Natural killer cell (primary cell): ENCODE results near the gene C4BPA. TPM values are rescaled to one million over a fixed set of nuclear protein-coding genes. Genes with fewer than 3 reads are reported as not detected.

Source experiments
- ATAC-seq, 3 donors: fragments of 150-1000 bp in 2 of 3; fragments of 200-7000 bp in 1 of 3; cut with Tn5 transposase; 1 replicate in 1 of 3; 2 replicates in 2 of 3; pipeline ENCODE4 v1.10.0; 2021; ENCODE audit warnings: mild to moderate bottlenecking in 2 of 3, moderate library complexity in 2 of 3
- DNase-seq, 2 donors: peaks; one replicate each; pipeline versions ENCODE4 v3.0.0 to v3.0.0-alpha.2; 2013 to 2021; ENCODE audit warnings: mixed read lengths in 1 of 2
- H3K27ac ChIP-seq: one replicate; pipeline ENCODE4 v1.5.1; 2013; ENCODE audit warnings: mild to moderate bottlenecking, low read length
- H3K27me3 ChIP-seq: one replicate; pipeline ENCODE4 v1.6.1; 2013; ENCODE audit warnings: low read length; ENCODE audit not compliant: control insufficient read depth, insufficient read depth
- H3K36me3 ChIP-seq: one replicate; pipeline ENCODE4 v1.6.1; 2013; ENCODE audit warnings: low read length; ENCODE audit not compliant: control insufficient read depth, insufficient read depth
- H3K4me1 ChIP-seq: one replicate; pipeline ENCODE4 v1.6.1; 2013; ENCODE audit warnings: low read length; ENCODE audit not compliant: control insufficient read depth, insufficient read depth
- H3K4me3 ChIP-seq: one replicate; pipeline ENCODE4 v1.5.1; 2013; ENCODE audit warnings: low read length
- H3K9me3 ChIP-seq: one replicate; pipeline ENCODE4 v1.6.1; 2013; ENCODE audit warnings: low read length; ENCODE audit not compliant: control insufficient read depth, insufficient read depth
- H3K27ac Mint-ChIP-seq, 2 donors: one replicate each; pipeline ENCODE4 v1.8.0; 2022; ENCODE audit warnings: mild to moderate bottlenecking in 2 of 2, mixed read lengths in 2 of 2, moderate library complexity in 1 of 2
- H3K27me3 Mint-ChIP-seq, 2 donors: one replicate each; pipeline ENCODE4 v1.8.0; 2022; ENCODE audit warnings: low read depth in 2 of 2, mixed read lengths in 2 of 2
- H3K36me3 Mint-ChIP-seq: one replicate; pipeline ENCODE4 v1.8.0; 2022; ENCODE audit warnings: mixed read lengths
- H3K4me1 Mint-ChIP-seq, 2 donors: one replicate each; pipeline ENCODE4 v1.8.0; 2022; ENCODE audit warnings: mixed read lengths in 2 of 2
- H3K4me3 Mint-ChIP-seq: one replicate; pipeline ENCODE4 v1.8.0; 2022; ENCODE audit warnings: mild to moderate bottlenecking, moderate library complexity, mixed read lengths
- H3K9me3 Mint-ChIP-seq, 2 donors: one replicate each; pipeline ENCODE4 v1.8.0; 2022; ENCODE audit warnings: mixed read lengths in 2 of 2
- WGBS: methylation state at CpG from one replicate; pipeline ENCODE4 v1.1.7; 2013; ENCODE audit warnings: missing lambda C conversion rate; ENCODE audit not compliant: insufficient coverage; 5-methylcytosine and 5-hydroxymethylcytosine counted together
- intact Hi-C: fragments of 100-400 bp; cut with micrococcal nuclease; formaldehyde crosslinking; loops from one replicate; pipeline ENCODE4 v1.14.2; 2022
- total RNA-seq, 4 donors: library from RNA; stranded (reverse); fragments of 120-200 nt in 1 of 4; gene quantifications; one replicate each; pipeline versions ENCODE4 v1.2.3 to v1.2.4, GENCODE V29; 2013 to 2022
- TF ChIP-seq, protein P1 (sequence below): fragments of 200-600 bp; IDR thresholded peaks from one replicate; pipeline ENCODE4 v1.8.0; 2022; ENCODE audit warnings: antibody characterized with exemption

Gene C4BPA
- total RNA-seq, 3 donors from 2014 or later (not counting 1 experiment from before 2014, with no cell fraction given), result not detected

DNA sequence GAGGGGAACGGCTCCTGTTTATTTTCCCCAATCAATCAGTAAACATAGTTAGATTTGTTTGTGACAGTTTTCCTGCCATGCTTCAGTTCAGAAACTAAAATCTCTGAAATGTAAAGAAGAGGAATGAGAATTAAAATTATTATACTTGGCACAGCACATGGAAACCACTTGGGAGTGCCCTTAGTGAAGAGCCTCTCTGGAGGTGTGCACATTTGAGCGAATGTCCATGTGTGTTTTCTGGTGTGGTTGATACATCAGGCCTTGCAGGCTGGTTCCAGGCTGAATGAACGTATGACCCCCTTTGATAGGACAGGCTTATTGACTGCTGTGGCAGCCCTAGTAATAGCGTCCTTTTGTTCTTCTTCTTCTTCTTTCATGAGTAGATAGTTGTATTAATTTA lies 27.1 kb downstream of the C4BPA start:
- no peaks in the 10 kb centered on the region for H3K36me3 ChIP-seq
- intact Hi-C loops, result no loop called here
- no peak for ATAC-seq
- Mint-ChIP-seq H3K27ac (no peak overlapping the region), H3K9me3 (peaks cover 8 to 14% of the 10 kb centered on the region in 2 donors), H3K36me3 (peaks cover 19% of the 10 kb centered on the region), H3K4me1 (no peaks in the 10 kb centered on the region), H3K27me3 (peaks cover 6 to 9% of the 10 kb centered on the region in 2 donors), H3K4me3 (no peak overlapping the region)
- TF ChIP-seq, protein P1, sequence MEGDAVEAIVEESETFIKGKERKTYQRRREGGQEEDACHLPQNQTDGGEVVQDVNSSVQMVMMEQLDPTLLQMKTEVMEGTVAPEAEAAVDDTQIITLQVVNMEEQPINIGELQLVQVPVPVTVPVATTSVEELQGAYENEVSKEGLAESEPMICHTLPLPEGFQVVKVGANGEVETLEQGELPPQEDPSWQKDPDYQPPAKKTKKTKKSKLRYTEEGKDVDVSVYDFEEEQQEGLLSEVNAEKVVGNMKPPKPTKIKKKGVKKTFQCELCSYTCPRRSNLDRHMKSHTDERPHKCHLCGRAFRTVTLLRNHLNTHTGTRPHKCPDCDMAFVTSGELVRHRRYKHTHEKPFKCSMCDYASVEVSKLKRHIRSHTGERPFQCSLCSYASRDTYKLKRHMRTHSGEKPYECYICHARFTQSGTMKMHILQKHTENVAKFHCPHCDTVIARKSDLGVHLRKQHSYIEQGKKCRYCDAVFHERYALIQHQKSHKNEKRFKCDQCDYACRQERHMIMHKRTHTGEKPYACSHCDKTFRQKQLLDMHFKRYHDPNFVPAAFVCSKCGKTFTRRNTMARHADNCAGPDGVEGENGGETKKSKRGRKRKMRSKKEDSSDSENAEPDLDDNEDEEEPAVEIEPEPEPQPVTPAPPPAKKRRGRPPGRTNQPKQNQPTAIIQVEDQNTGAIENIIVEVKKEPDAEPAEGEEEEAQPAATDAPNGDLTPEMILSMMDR, result no peak
- no peak for DNase-seq
- H3K9me3 ChIP-seq, result peaks cover 9% of the 10 kb centered on the region
- WGBS, result 93% methylated on average over 2 of the region's 4 CpGs
- no peaks in the 10 kb centered on the region for H3K27me3 ChIP-seq
- H3K27ac ChIP-seq, result no peak overlapping the region
- no peak overlapping the region for H3K4me3 ChIP-seq
- no peaks in the 10 kb centered on the region for H3K4me1 ChIP-seq

DNA sequence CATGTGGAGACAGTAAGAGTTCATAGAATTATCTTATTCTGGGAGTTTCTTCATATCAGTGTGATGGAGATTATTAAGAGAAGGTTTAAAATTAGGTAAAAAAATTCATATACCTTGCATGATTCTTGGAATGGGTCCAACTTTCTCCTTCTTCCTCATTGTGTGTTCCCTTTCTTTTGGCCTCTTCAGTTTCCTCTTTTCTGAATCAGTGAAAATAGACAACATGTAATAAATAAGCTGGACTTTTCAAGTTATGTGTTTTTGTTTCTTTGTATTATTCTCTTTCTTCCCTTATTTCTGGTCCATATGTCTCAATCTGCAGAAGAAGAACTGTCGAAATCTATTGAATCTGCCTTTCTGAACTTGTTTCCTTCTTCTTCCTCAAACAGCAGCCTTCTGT lies 30.5 kb downstream of the C4BPA start:
- H3K27ac Mint-ChIP-seq, result no peak overlapping the region
- H3K27ac ChIP-seq, result no peak overlapping the region
- WGBS, result 74% methylated on average over 1 of the region's 1 CpG
- peaks cover 0 to 12% of the 10 kb centered on the region in 2 donors for H3K27me3 Mint-ChIP-seq
- H3K4me1 ChIP-seq, result no peaks in the 10 kb centered on the region
- no peak for DNase-seq
- ATAC-seq, result no peak
- H3K4me1 Mint-ChIP-seq, result no peaks in the 10 kb centered on the region
- intact Hi-C loops, result no loop called here
- H3K27me3 ChIP-seq, result no peaks in the 10 kb centered on the region
- peaks cover 2% of the 10 kb centered on the region for H3K36me3 Mint-ChIP-seq
- no peak overlapping the region for H3K4me3 ChIP-seq
- H3K36me3 ChIP-seq, result no peaks in the 10 kb centered on the region
- no peaks in the 10 kb centered on the region for H3K9me3 ChIP-seq
- no peak overlapping the region for H3K4me3 Mint-ChIP-seq
- TF ChIP-seq, protein P1, result no peak
- H3K9me3 Mint-ChIP-seq, result peaks cover 0 to 2% of the 10 kb centered on the region in 2 donors

DNA sequence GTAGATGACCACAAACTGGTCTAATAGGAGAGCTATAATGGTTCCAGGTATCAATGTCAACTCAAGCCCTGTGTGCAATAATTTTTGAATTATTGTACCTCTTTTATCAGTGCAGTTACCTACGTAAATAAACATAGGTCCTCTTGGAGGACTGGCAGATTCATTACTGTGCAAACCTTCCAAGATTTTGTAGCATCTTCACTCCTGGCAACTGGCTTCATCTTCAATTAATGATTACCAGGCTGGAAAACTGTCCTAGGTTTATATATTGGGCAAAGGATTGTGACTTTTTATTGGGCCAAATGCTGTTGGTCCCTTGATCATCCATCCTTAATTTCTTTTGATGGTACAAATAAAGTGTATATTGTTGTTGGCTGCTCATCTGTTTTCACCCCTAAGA lies 35.6 kb downstream of the C4BPA start:
- Mint-ChIP-seq H3K4me1 (no peaks in the 10 kb centered on the region), H3K27ac (no peak overlapping the region), H3K9me3 (no peaks in the 10 kb centered on the region), H3K36me3 (no peaks in the 10 kb centered on the region), H3K27me3 (peaks cover 10 to 11% of the 10 kb centered on the region in 2 donors), H3K4me3 (no peak overlapping the region)
- Histone ChIP-seq H3K36me3 (no peaks in the 10 kb centered on the region), H3K9me3 (no peaks in the 10 kb centered on the region), H3K27me3 (no peaks in the 10 kb centered on the region), H3K4me3 (no peak overlapping the region), H3K4me1 (no peaks in the 10 kb centered on the region), H3K27ac (no peak overlapping the region)
- TF ChIP-seq, protein P1, result no peak
- intact Hi-C loops, result no loop called here
- DNase-seq (no peak), ATAC-seq (no peak)
- WGBS, result 100% methylated on average over 1 of the region's 1 CpG

DNA sequence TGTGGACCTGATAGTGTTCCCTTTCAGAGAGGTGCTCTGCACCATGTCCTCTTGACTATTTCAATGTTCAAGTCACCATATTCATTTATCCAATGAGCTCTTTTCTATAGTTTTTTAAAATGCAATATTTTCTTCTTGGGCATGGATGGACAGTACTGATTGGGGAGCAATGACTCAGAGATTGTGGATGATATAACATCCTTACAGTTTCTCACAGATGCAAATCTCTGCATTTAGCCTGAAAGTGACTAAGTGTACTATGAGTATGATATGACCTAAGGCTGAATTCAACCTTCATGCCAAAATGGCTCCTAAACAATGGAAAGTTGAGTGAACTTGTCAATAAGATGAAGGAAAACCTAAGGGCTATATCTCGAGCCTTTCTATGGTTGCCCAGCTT lies 36.5 kb downstream of the C4BPA start:
- no peak for ATAC-seq

More for the DNA sequence above, 36.5 kb downstream of the C4BPA start:
- no peaks in the 10 kb centered on the region for H3K4me1 ChIP-seq
- no peak for DNase-seq
- Mint-ChIP-seq H3K27me3 (peaks cover 10 to 15% of the 10 kb centered on the region in 2 donors), H3K9me3 (no peaks in the 10 kb centered on the region), H3K36me3 (no peaks in the 10 kb centered on the region), H3K4me3 (no peak overlapping the region), H3K27ac (no peak overlapping the region), H3K4me1 (no peaks in the 10 kb centered on the region)
- no peaks in the 10 kb centered on the region for H3K9me3 ChIP-seq
- no peak overlapping the region for H3K27ac ChIP-seq
- intact Hi-C loops, result no loop called here
- WGBS, result 79% methylated on average over 1 of the region's 1 CpG
- H3K36me3 ChIP-seq, result no peaks in the 10 kb centered on the region
- no peak overlapping the region for H3K4me3 ChIP-seq
- no peaks in the 10 kb centered on the region for H3K27me3 ChIP-seq
- TF ChIP-seq, protein P1, result no peak
